ENCODE data around the gene GPR137B. TPM values are rescaled to one million over a fixed set of nuclear protein-coding genes. Genes with fewer than 3 reads are reported as not detected.

Gene GPR137B
- total and polyA plus RNA-seq, 2 of the 8 experiments (the other 6 are each of a cell fraction or from before 2014, with no cell fraction given): 6.9 to 7.7 TPM

- TF ChIP-seq ATF2 (IDR thresholded peaks at IDR 0.05; ENCODE audit: low read length): no peak
- no peak for TF ChIP-seq TEAD4 (IDR thresholded peaks at IDR 0.05; ENCODE audit: low read depth, low read length)
- no peak for TF ChIP-seq CBX5 (IDR thresholded peaks at IDR 0.05; ENCODE audit: low read depth, low read length)
- TF ChIP-seq CHD1 (IDR thresholded peaks at IDR 0.05; ENCODE audit: low read depth, low read length): no peak
- no peak for TF ChIP-seq NRF1 (IDR thresholded peaks at IDR 0.05; ENCODE audit: low read depth, low read length)
- no peak for TF ChIP-seq RNF2 (IDR thresholded peaks at IDR 0.05; ENCODE audit: borderline replicate concordance, low read depth, low read length, missing control alignments, poor library complexity, severe bottlenecking)
- no peak for TF ChIP-seq EGR1 (IDR thresholded peaks at IDR 0.05; ENCODE audit: borderline replicate concordance, low read depth, low read length)
- TF ChIP-seq SAP30 (IDR thresholded peaks at IDR 0.05; ENCODE audit: insufficient read depth, insufficient replicate concordance, low read length): no peak
Observed at GRCh38 chr1:236117710-236118109, 24.6 kb upstream of the GPR137B start (continued).
